ENCODE measurements around the gene TECTB. TPM values are rescaled to one million over a fixed set of nuclear protein-coding genes. Genes with fewer than 3 reads are reported as not detected.

TECTB gene
- total RNA-seq, 3 donors from 2014 or later, result not detected

DNA sequence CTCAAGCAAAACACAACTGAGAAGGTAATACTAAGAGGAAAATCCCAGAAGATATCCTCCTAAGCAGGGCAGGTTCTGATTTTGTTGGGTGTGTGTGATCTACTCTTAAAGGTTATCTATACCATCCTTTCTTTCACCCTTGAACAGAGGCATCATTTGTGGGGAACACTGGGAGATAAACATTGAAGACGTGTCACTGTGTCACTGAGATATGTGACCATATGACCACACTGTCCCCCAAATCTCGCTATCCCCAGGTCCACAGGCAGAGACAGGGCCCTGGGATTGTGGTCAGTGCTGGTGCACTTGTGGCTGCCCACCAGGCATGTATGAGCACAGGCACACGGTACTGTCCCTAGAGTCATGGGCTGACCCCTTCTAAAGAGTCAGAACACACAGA is 30.0 kb downstream of the TECTB start:
- intact Hi-C loops (cut with DNase I; ENCODE audit: low total_unique reads), result no loop called here

DNA sequence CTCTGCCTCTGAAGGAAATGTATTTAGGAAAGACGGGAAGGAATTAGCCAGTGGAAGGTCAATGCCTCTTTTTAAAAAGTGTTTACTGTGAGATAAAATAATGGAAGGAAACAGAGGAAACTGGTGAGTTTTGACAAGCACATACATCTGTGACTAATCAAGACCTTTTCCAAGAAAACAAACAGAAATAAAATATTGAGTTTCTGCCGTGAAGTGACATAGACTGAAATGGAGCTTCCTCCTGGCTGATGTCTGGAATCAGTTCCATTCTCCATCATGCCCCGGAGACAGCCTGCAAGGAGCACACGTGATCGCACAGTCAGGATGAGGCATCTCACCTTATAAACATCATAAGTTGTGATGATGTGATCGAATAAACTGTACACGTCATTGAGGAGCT is 30.7 kb downstream of the TECTB start:
- Histone ChIP-seq H3K27me3 (peaks cover 0 to 6% of the 10 kb centered on the region in 2 donors), H3K4me1 (peaks cover 0 to 6% of the 10 kb centered on the region in 2 donors), H3K36me3 (no peaks in the 10 kb centered on the region), H3K9me3 (no peaks in the 10 kb centered on the region), H3K27ac (no peak overlapping the region), H3K4me3 (no peak overlapping the region)
- intact Hi-C loops (cut with DNase I; ENCODE audit: low total_unique reads), result no loop called here
- TF ChIP-seq CTCF (IDR thresholded peaks at IDR 0.05), result no peak
- TF ChIP-seq POLR2A (IDR thresholded peaks at IDR 0.05), result no peak
- no peak for TF ChIP-seq POLR2AphosphoS5 (IDR thresholded peaks at IDR 0.05)
- no peak for DNase-seq (ENCODE audit: low spot score in 2 of 2)

More for the DNA sequence above, 30.0 kb downstream of the TECTB start:
- H3K4me3 ChIP-seq, result no peak overlapping the region
- DNase-seq (ENCODE audit: low spot score in 2 of 2), result no peak
- peaks cover 0 to 6% of the 10 kb centered on the region in 2 donors for H3K4me1 ChIP-seq
- H3K27ac ChIP-seq, result no peak overlapping the region
- TF ChIP-seq CTCF (IDR thresholded peaks at IDR 0.05) (no peak), POLR2A (IDR thresholded peaks at IDR 0.05) (no peak), POLR2AphosphoS5 (IDR thresholded peaks at IDR 0.05) (no peak)
- no peaks in the 10 kb centered on the region for H3K36me3 ChIP-seq
- H3K9me3 ChIP-seq, result no peaks in the 10 kb centered on the region
- peaks cover 0 to 6% of the 10 kb centered on the region in 2 donors for H3K27me3 ChIP-seq

- TF ChIP-seq CTCF (IDR thresholded peaks at IDR 0.05) (peak; percentile 46 to 73 (median 70)), POLR2AphosphoS5 (IDR thresholded peaks at IDR 0.05) (no peak)
- DNase-seq (ENCODE audit: low spot score in 2 of 2), result peak; percentile 61 to 82
- Histone ChIP-seq H3K9me3 (no peaks in the 10 kb centered on the region), H3K36me3 (no peaks in the 10 kb centered on the region), H3K4me1 (peaks cover 0 to 6% of the 10 kb centered on the region in 2 donors), H3K27ac (no peak overlapping the region), H3K27me3 (peaks cover 0 to 6% of the 10 kb centered on the region in 2 donors), H3K4me3 (no peak overlapping the region)
- intact Hi-C loops (cut with DNase I; ENCODE audit: low total_unique reads), result no loop called here
Observed at GRCh38 chr10:112314822-112315474, 31.7 kb downstream of the TECTB start.

- Histone ChIP-seq H3K9me3 (no peaks in the 10 kb centered on the region), H3K36me3 (no peaks in the 10 kb centered on the region), H3K27ac (no peak overlapping the region), H3K27me3 (no peaks in the 10 kb centered on the region), H3K4me3 (no peak overlapping the region), H3K4me1 (no peaks in the 10 kb centered on the region)
- intact Hi-C loops (cut with DNase I; ENCODE audit: low total_unique reads), result no loop called here
- DNase-seq (ENCODE audit: low spot score in 2 of 2), result no peak
- no peak for TF ChIP-seq CTCF (IDR thresholded peaks at IDR 0.05)
- no peak for TF ChIP-seq POLR2A (IDR thresholded peaks at IDR 0.05)
- TF ChIP-seq POLR2AphosphoS5 (IDR thresholded peaks at IDR 0.05), result no peak
Observed at GRCh38 chr10:112327678-112328077, 44.5 kb downstream of the TECTB start.

- no peak for DNase-seq (ENCODE audit: low spot score in 2 of 2)
- Histone ChIP-seq H3K4me1 (no peaks in the 10 kb centered on the region), H3K4me3 (no peak overlapping the region), H3K36me3 (no peaks in the 10 kb centered on the region), H3K9me3 (no peaks in the 10 kb centered on the region), H3K27ac (no peak overlapping the region), H3K27me3 (no peaks in the 10 kb centered on the region)
- TF ChIP-seq POLR2A (IDR thresholded peaks at IDR 0.05) (no peak), POLR2AphosphoS5 (IDR thresholded peaks at IDR 0.05) (no peak), CTCF (IDR thresholded peaks at IDR 0.05) (no peak)
- intact Hi-C loops (cut with DNase I; ENCODE audit: low total_unique reads), result no loop called here
Observed at GRCh38 chr10:112330162-112330561, 47.0 kb downstream of the TECTB start.
